ENCODE results near the gene DNAH14.

DNA sequence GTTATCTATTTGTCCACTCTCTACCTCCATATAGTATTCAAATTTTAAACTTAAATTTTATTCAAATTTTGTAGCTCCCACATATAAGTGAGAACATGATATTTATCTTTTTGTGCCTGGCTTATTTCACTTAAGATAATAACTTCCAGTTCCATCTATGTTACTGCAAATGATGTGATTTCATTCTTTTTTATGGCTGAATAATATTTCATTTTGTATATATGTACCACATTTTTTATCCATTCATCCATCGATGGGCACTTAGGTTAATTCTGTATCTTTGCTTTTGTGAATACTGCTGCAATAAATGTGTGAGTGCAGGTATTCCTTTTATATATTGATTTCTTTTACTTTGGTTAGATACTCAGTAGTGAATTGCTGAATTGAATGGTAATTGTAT, 2.1 kb downstream of the DNAH14 start:
- TF ChIP-seq CTCF (optimal IDR thresholded peaks at IDR 0.05 in 1 of 3, IDR thresholded peaks at IDR 0.05 in 1 of 3, conservative IDR thresholded peaks at IDR 0.05 in 1 of 3; ENCODE audit: extremely low read depth in 1 of 3, insufficient read depth in 2 of 3, low read length in 3 of 3) = no peak
- TF ChIP-seq EZH2 (IDR thresholded peaks at IDR 0.05; ENCODE audit: low read length) = no peak
